Thymus (tissue), 14 donors: ENCODE data around the gene KCNJ10. TPM values are rescaled to one million over a fixed set of nuclear protein-coding genes. Genes with fewer than 3 reads are reported as not detected.

Experiments
- DNase-seq, 9 donors: peaks; one replicate each; pipeline ENCODE4 v3.0.0-alpha.2; 2013; ENCODE audit warnings: low spot score in 9 of 9, low read depth in 6 of 9, missing footprints in 1 of 9
- H3K27ac ChIP-seq, 2 donors: one replicate each; pipeline ENCODE4 v1.5.1; 2013; ENCODE audit warnings: control low read depth in 1 of 2, low read depth in 1 of 2, low read length in 1 of 2, mild to moderate bottlenecking in 1 of 2, moderate library complexity in 1 of 2
- H3K27me3 ChIP-seq, 2 donors: one replicate each; pipeline ENCODE4 v1.5.1; 2013; ENCODE audit warnings: low read length in 1 of 2; ENCODE audit not compliant: control insufficient read depth in 2 of 2, insufficient read depth in 1 of 2
- H3K36me3 ChIP-seq, 2 donors: one replicate each; pipeline ENCODE4 v1.5.1; 2013; ENCODE audit warnings: low read length in 1 of 2, mild to moderate bottlenecking in 1 of 2, moderate library complexity in 1 of 2; ENCODE audit not compliant: control insufficient read depth in 2 of 2, insufficient read depth in 2 of 2
- H3K4me1 ChIP-seq, 2 donors: one replicate each; pipeline ENCODE4 v1.5.1; 2013; ENCODE audit warnings: low read length in 2 of 2; ENCODE audit not compliant: control insufficient read depth in 2 of 2, insufficient read depth in 2 of 2
- H3K4me3 ChIP-seq, 2 donors: one replicate each; pipeline ENCODE4 v1.5.1; 2013; ENCODE audit warnings: low read length in 2 of 2, control low read depth in 1 of 2, mild to moderate bottlenecking in 1 of 2
- H3K9me3 ChIP-seq, 2 donors: one replicate each; pipeline ENCODE4 v1.5.1; 2013; ENCODE audit warnings: low read length in 1 of 2, mild to moderate bottlenecking in 1 of 2; ENCODE audit not compliant: control insufficient read depth in 2 of 2, insufficient read depth in 1 of 2
- WGBS: extraction: QIAGEN DNeasy Blood & Tissue Kit; methylation state at CpG from one replicate; pipeline ENCODE4 v1.1.7; 2013; 5-methylcytosine and 5-hydroxymethylcytosine counted together
- long read RNA-seq, 10 donors: transcript quantifications; one replicate each; lab custom pipeline, GENCODE V29; 2026
- polyA plus RNA-seq: library from polyadenylated mRNA; stranded (reverse); fragments of 200-250 nt; gene quantifications from one replicate; pipeline ENCODE4 v1.2.3, GENCODE V29; 2013
- total RNA-seq: library from RNA; stranded (reverse); fragments of 120-200 nt; gene quantifications from one replicate; pipeline ENCODE4 v1.2.4, GENCODE V29; 2013
- donor health status: healthy.

The KCNJ10 gene
- total RNA-seq (0.33 TPM), polyA plus RNA-seq (0.27 TPM)
- long read RNA-seq, donor 1, result 0 reads
- long read RNA-seq, donor 2, full-length matches to known transcripts, result 5 of 5 reads
- long read RNA-seq, donor 2, partial matches to known transcripts, result 0 of 5 reads
- long read RNA-seq, donor 2, other reads (novel, unspliced or antisense), result 0 of 5 reads
- long read RNA-seq, donor 3, result 0 reads
- long read RNA-seq, donor 4, result 0 reads
- long read RNA-seq, donor 5, full-length matches to known transcripts, result 1 of 1 reads
- long read RNA-seq, donor 5, partial matches to known transcripts, result 0 of 1 reads
- long read RNA-seq, donor 5, other reads (novel, unspliced or antisense), result 0 of 1 reads
- long read RNA-seq, donor 6, result 0 reads
- long read RNA-seq, donor 7, result 0 reads
- long read RNA-seq, donor 8, result 0 reads
- long read RNA-seq, donor 9, full-length matches to known transcripts, result 1 of 1 reads
- long read RNA-seq, donor 9, partial matches to known transcripts, result 0 of 1 reads
- long read RNA-seq, donor 9, other reads (novel, unspliced or antisense), result 0 of 1 reads
- long read RNA-seq, donor 10, result 0 reads

- 13% methylated on average over 32 of the region's 32 CpGs for WGBS
- H3K27me3 ChIP-seq, result peaks cover 6 to 70% of the 10 kb centered on the region in 2 donors
Measured at GRCh38 chr1:160069460-160070231, at the start of gene KCNJ10. Gene KCNJ10 (minus strand): TSS chr1:160070160. CDS start chr1:160042532, 27,628 bp downstream.

DNA sequence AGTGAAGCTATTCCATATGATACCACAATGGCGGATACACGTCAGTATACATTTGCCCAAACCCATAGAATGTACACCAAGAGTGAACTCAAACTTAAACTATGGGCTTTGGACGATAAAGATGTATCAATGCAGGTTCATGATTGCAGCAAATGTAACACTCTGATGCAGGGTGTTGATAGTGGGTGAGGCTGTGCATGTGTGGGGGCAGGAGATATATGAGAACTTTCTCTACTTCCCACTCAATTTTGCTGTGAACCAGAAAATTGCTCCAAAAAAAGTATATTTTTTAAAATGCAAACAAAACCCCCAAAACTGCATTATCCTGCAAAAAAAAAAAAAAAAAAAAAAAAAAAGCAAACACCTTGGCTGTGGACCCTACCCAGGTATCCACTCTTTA, 49.0 kb upstream of the KCNJ10 start:
- WGBS, result 96% methylated on average over 3 of the region's 3 CpGs
- no peak for DNase-seq
- H3K27ac ChIP-seq, result no peak overlapping the region
- no peaks in the 10 kb centered on the region for H3K36me3 ChIP-seq
- H3K4me3 ChIP-seq, result no peak overlapping the region
- H3K9me3 ChIP-seq, result no peaks in the 10 kb centered on the region
- peaks cover 0 to 37% of the 10 kb centered on the region in 2 donors for H3K27me3 ChIP-seq
- H3K4me1 ChIP-seq, result no peaks in the 10 kb centered on the region

More at GRCh38 chr1:160069460-160070231, at the start of gene KCNJ10:
- Histone ChIP-seq H3K4me3 (peak within 1 kb of the TSS; percentile 52 to 56), H3K4me1 (peaks cover 8 to 24% of the 10 kb centered on the region in 2 donors), H3K27ac (no peak within 1 kb of the TSS), H3K36me3 (no peaks in the 10 kb centered on the region), H3K9me3 (no peaks in the 10 kb centered on the region)
- DNase-seq, result no peak

DNA sequence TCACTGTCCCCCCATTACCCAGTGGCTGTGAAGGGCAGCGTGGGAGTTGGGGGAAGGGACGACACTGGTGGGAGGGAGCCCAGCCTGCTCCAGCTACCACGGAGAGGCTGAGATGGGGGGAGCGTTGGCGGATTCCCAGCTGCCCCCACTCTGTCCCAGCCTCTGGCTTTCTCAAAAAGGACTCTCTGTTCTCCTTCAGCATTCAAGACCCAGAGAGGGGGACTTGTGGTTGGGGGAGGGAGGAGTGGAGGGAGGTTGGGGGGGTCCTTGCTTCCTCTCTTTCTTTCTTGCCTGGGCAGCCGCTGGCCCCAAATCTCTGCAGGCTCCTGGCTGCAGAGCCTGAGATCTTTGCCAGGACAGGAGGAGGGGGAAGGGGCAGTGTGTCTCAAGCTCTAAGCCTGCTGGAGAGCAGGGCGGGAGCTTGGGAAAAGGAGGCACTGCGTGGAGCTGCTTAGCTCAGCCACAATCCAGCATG, 47.8 kb upstream of the KCNJ10 start:
- Histone ChIP-seq H3K27me3 (peaks cover 0 to 40% of the 10 kb centered on the region in 2 donors), H3K4me1 (no peaks in the 10 kb centered on the region), H3K27ac (no peak overlapping the region), H3K9me3 (no peaks in the 10 kb centered on the region), H3K36me3 (no peaks in the 10 kb centered on the region), H3K4me3 (no peak overlapping the region)
- no peak for DNase-seq
- WGBS, result 72% methylated on average over 8 of the region's 8 CpGs

DNA sequence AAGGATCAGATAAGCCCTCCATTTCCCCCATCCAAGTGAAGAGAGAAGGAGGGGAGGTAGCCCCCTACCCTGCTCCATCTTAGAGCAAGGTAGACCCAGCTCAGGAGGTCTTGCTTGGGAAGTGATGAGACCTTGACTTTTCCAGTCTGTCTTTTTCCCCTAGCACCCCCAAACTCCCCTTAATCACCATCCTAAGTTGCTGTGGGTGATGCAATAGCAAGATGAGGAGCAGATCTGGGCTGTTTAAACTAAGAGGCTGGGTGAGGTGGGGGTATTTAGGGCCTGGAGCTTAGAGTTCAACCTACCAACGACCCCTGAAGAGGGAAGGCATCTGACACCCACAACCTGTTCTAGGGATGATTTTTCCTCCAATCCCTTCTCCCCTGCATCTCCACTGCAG, 47.3 kb upstream of the KCNJ10 start:
- Histone ChIP-seq H3K4me3 (no peak overlapping the region), H3K36me3 (no peaks in the 10 kb centered on the region), H3K27me3 (peaks cover 0 to 40% of the 10 kb centered on the region in 2 donors), H3K27ac (no peak overlapping the region), H3K4me1 (no peaks in the 10 kb centered on the region), H3K9me3 (no peaks in the 10 kb centered on the region)
- DNase-seq, result no peak
- 50% methylated on average over 1 of the region's 1 CpG for WGBS

DNA sequence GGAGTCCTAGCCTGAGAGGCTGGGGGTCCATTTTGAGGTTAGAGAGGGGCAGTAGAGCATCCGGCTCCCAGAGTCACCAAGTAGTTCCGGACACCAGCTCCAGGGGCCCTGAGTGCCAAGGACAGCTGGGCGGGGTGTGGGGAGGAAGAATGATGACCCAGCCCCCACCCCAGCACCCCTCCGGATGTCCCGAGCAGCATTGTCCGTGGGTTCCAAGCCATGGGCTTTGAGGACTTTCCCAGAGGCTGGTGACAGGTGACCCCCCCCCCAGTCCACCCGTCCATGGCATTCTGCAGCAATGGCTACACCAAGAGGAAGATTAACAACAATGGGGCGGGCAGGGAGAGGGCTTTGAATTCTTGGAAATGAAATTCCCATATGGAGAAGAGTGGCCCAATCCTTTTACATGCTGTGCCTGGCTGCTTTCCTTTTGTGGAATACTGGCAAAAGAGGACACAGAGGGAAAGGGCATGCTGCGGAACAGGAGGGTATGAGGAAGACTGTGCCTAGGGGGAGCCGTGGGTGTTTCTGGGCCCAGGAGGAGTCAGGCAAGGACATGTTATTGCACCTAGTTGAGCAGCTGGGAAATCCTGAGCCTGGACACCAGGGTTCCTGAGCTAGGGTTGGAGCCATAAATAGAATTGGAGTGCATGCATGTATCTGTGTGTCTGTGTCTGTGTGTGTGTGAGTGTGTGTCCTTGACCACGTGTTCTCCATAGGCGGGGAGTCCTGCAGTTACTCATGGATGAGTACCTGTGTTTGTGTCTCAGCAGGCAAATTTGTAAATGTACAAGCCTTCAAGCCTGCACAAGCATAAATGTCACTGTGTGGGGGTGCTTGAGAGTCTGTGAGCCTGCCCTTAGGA, 46.6 kb upstream of the KCNJ10 start:
- DNase-seq, result no peak
- H3K27me3 ChIP-seq, result peaks cover 0 to 40% of the 10 kb centered on the region in 2 donors
- WGBS, result 88% methylated on average over 12 of the region's 12 CpGs
- no peaks in the 10 kb centered on the region for H3K4me1 ChIP-seq
- H3K9me3 ChIP-seq, result no peaks in the 10 kb centered on the region
- no peak overlapping the region for H3K27ac ChIP-seq
- H3K36me3 ChIP-seq, result no peaks in the 10 kb centered on the region
- no peak overlapping the region for H3K4me3 ChIP-seq

DNA sequence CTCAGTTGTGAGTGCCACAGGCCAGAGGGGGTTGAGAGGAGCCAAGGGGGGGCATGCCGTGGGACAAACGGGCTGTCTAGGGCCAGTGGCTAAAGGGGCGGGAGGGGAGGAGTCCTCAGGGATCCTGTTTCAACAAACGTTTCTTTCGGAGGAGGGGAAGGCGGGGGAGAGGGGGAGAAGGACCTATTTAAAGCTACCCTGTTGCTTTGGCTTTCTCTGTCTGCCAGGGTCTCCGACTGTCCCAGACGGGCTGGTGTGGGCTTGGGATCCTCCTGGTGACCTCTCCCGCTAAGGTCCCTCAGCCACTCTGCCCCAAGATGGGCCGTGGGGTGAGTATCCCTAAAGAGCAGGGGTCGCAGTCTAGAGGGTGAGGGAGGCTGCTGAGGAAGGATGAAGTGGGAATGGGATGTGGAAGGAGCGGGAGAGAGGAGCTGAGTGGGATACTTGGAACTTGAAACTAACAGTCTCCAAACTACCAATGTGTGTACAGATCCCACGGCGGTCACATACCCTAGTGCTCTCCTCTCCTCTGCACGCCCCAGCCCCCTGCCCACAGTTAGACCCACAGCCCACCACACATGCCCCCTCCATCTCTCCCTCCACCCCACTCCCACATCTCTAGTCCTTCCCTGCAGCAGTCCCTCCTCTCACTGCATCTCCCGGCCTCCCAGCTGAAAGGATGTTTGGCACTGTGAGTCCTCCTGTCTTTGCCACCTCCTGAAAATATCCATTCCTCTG, 45.8 kb upstream of the KCNJ10 start, which contains the start of gene ATP1A2:
ATP1A2 (plus strand) TSS at position 215 of the 738 bp plus-strand sequence; CDS start at position 318, 103 bp downstream.
- Histone ChIP-seq H3K27me3 (peaks cover 0 to 40% of the 10 kb centered on the region in 2 donors), H3K9me3 (no peaks in the 10 kb centered on the region), H3K27ac (no peak within 1 kb of the TSS), H3K4me1 (no peaks in the 10 kb centered on the region), H3K4me3 (no peak within 1 kb of the TSS), H3K36me3 (no peaks in the 10 kb centered on the region)
- DNase-seq, result no peak
- 69% methylated on average over 16 of the region's 16 CpGs for WGBS

- no peaks in the 10 kb centered on the region for H3K9me3 ChIP-seq
- H3K4me1 ChIP-seq, result no peaks in the 10 kb centered on the region
- no peak overlapping the region for H3K4me3 ChIP-seq
- no peak for DNase-seq
- no peak overlapping the region for H3K27ac ChIP-seq
- H3K36me3 ChIP-seq, result no peaks in the 10 kb centered on the region
- 96% methylated on average over 4 of the region's 4 CpGs for WGBS
- H3K27me3 ChIP-seq, result peaks cover 0 to 43% of the 10 kb centered on the region in 2 donors
Measured at GRCh38 chr1:160114085-160114484, 44.1 kb upstream of the KCNJ10 start.

GRCh38 chr1:160113407-160113806, 43.4 kb upstream of the KCNJ10 start:
- Histone ChIP-seq H3K9me3 (no peaks in the 10 kb centered on the region), H3K4me1 (no peaks in the 10 kb centered on the region), H3K36me3 (no peaks in the 10 kb centered on the region), H3K27me3 (peaks cover 0 to 43% of the 10 kb centered on the region in 2 donors), H3K4me3 (no peak overlapping the region), H3K27ac (no peak overlapping the region)
- 97% methylated on average over 8 of the region's 8 CpGs for WGBS
- no peak for DNase-seq
